Spleen (tissue), 13 donors: Measurements from ENCODE around the gene TREML1. TPM values are rescaled to one million over a fixed set of nuclear protein-coding genes. Genes with fewer than 3 reads are reported as not detected.

Source experiments
- DNase-seq: peaks from one replicate; pipeline ENCODE4 v3.0.0-alpha.2; 2020
- H3K27ac ChIP-seq, 8 donors: fragments of 200-600 bp; sonication (generic) in 7 of 8; 1 replicate in 4 of 8; 2 replicates in 4 of 8; pipeline versions ENCODE4 v1.5.0 to v1.8.0; 2016 to 2021; ENCODE audit warnings: inconsistent platforms in 4 of 8, mild to moderate bottlenecking in 4 of 8, moderate library complexity in 1 of 8
- H3K27me3 ChIP-seq, 7 donors: fragments of 200-600 bp; sonication (generic) in 6 of 7; replicated peaks in 1 of 7; 1 replicate in 4 of 7; 2 replicates in 3 of 7; pipeline versions ENCODE4 v1.5.0 to v1.8.0; 2016 to 2021; ENCODE audit warnings: inconsistent platforms in 3 of 7, mild to moderate bottlenecking in 1 of 7
- H3K36me3 ChIP-seq, 6 donors: fragments of 200-600 bp; sonication (generic) in 5 of 6; 1 replicate in 4 of 6; 2 replicates in 2 of 6; pipeline versions ENCODE4 v1.5.0 to v1.8.0; 2016 to 2021; ENCODE audit warnings: inconsistent platforms in 2 of 6
- H3K4me1 ChIP-seq, 6 donors: fragments of 200-600 bp; sonication (generic) in 5 of 6; 1 replicate in 3 of 6; 2 replicates in 3 of 6; pipeline versions ENCODE4 v1.5.0 to v1.8.0; 2016 to 2021; ENCODE audit warnings: inconsistent platforms in 3 of 6
- H3K4me3 ChIP-seq, 8 donors: fragments of 200-600 bp; sonication (generic) in 7 of 8; 1 replicate in 4 of 8; 2 replicates in 4 of 8; pipeline versions ENCODE4 v1.5.0 to v1.8.0; 2016 to 2021; ENCODE audit warnings: inconsistent platforms in 4 of 8, mild to moderate bottlenecking in 4 of 8, moderate library complexity in 2 of 8
- H3K9me3 ChIP-seq, 8 donors: fragments of 200-600 bp; sonication (generic) in 7 of 8; 1 replicate in 4 of 8; 2 replicates in 4 of 8; pipeline versions ENCODE4 v1.5.0 to v1.8.0; 2016 to 2021; ENCODE audit warnings: inconsistent platforms in 4 of 8
- POLR2A ChIP-seq, 3 donors: fragments of 450-650 bp; IDR thresholded peaks; one replicate each; pipeline ENCODE4 v1.5.1; 2017; ENCODE audit warnings: antibody characterized with exemption in 3 of 3, mild to moderate bottlenecking in 1 of 3
- POLR2AphosphoS5 ChIP-seq, 3 donors: sonication (generic); formaldehyde crosslinking; IDR thresholded peaks; one replicate each; pipeline ENCODE4 v1.5.1; 2017; ENCODE audit warnings: antibody characterized with exemption in 3 of 3
- WGBS, 5 donors: extraction: QIAGEN DNeasy Blood & Tissue Kit in 3 of 5; methylation state at CpG; one replicate each; pipeline versions ENCODE4 v1.1.5 to v1.1.7; 2013 to 2018; 5-methylcytosine and 5-hydroxymethylcytosine counted together
- intact Hi-C: fragments of 100-400 bp; cut with DNase I; formaldehyde crosslinking; loops from one replicate; pipeline ENCODE4 v1.15.0; 2023; ENCODE audit warnings: low total_unique reads
- long read RNA-seq, 2 donors: transcript quantifications; one replicate each; lab custom pipeline, GENCODE V29; 2026
- polyA plus RNA-seq, 3 donors: library from polyadenylated mRNA; stranded (reverse); fragments of 200-250 nt; gene quantifications; one replicate each; pipeline ENCODE4 v1.2.1, GENCODE V29; 2013
- total RNA-seq, 7 donors: library from RNA; depleted of rRNA in 3 of 7; stranded (reverse); fragments of >200 nt in 3 of 7; fragmentation: NEBNext Ultra II Directional in 4 of 7; extraction: Animal tissue kit (Norgen Biotek cat#: 25700) in 4 of 7; gene quantifications; one replicate each; pipeline versions ENCODE4 v1.1.0 to v1.2.1, GENCODE V29; 2016 to 2021
- TF ChIP-seq, protein P1 (sequence below), 11 experiments: fragments of 200-600 bp in 7 of 11; fragments of 450-650 bp in 4 of 11; sonication (generic) in 4 of 11; IDR thresholded peaks in 8 of 11; conservative IDR thresholded peaks in 3 of 11; 1 replicate in 7 of 11; 2 replicates in 4 of 11; pipeline versions ENCODE4 v1.4.0 to v1.8.0; 2016 to 2021; ENCODE audit warnings: antibody characterized with exemption in 11 of 11, inconsistent platforms in 4 of 11, mild to moderate bottlenecking in 1 of 11
- donor health status: healthy with polysubstance abuse.
- donor health status: DM: no; HTN: no; CAD: no; lungs with moderate emphysema.
- donor health status: DM: no; HTN: no; CAD: no.
- donor health status: Bipolar disorder and iron deficiency.
- donor health status: healthy.
- donor health status: DM: no; HTN: no; CAD: no.
- donor health status: DM: yes; HTN: yes; CAD: no.

The TREML1 gene, protein sequence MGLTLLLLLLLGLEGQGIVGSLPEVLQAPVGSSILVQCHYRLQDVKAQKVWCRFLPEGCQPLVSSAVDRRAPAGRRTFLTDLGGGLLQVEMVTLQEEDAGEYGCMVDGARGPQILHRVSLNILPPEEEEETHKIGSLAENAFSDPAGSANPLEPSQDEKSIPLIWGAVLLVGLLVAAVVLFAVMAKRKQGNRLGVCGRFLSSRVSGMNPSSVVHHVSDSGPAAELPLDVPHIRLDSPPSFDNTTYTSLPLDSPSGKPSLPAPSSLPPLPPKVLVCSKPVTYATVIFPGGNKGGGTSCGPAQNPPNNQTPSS
- total RNA-seq (10 to 100 TPM in 3 of 7 donors, 1 to 10 TPM in 4; 3.3 to 19.2 (median 7.2) TPM), polyA plus RNA-seq (1 to 10 TPM; 1.2 to 3.6 (median 1.5) TPM)
- long read RNA-seq, donor 1, transcript TREML1-201 (5 exons, 1,194 nt): major isoform, 6 of 7 reads
- long read RNA-seq, donor 1, partial matches to known transcripts: 0 of 7 reads
- long read RNA-seq, donor 1, other reads (novel, unspliced or antisense): 0 of 7 reads
- long read RNA-seq, donor 2, partial matches to known transcripts: 0 of 6 reads
- long read RNA-seq, donor 2, other reads (novel, unspliced or antisense): 0 of 6 reads

DNA sequence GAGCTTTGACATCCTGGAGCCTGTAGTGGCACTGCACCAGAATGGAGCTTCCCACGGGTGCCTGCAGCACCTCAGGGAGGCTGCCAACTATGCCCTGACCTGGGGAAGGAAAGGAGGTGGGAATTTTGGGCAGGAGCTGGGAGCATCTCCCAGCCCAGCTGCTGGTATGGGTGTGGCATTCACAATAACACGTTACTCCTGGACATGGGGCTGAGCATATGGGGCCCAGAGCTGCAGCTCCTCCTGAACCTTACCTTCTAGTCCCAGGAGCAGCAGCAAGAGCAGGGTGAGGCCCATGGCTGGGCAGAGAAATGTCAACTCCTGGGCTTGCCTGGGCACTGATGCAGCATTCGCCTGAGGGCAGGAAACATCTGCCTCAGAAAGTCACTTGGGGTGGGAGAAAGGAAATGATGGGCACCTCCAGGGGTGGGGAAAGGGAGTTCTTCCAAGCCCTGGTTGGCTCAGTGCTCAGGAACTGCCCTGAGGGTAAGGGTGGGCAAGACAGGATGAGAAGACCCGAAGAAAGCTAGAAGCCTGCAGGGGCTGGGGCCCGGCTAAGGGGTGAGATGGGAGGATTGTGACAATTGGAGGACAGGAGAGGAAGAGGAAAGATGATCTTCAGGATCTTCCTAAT, at the start of gene TREML1:
TREML1 (minus strand) TSS at position 356 of the 634 bp plus-strand sequence; CDS start at position 297, 59 bp downstream.
- Histone ChIP-seq H3K27me3 (no peaks in the 10 kb centered on the region), H3K36me3 (peaks cover 0 to 6% (median 0%) of the 10 kb centered on the region in 6 donors), H3K9me3 (no peaks in the 10 kb centered on the region), H3K4me3 (no peak within 1 kb of the TSS), H3K27ac (no peak within 1 kb of the TSS), H3K4me1 (no peaks in the 10 kb centered on the region)
- DNase-seq: no peak
- no peak for TF ChIP-seq POLR2A (IDR thresholded peaks at IDR 0.05)
- TF ChIP-seq, protein P1, sequence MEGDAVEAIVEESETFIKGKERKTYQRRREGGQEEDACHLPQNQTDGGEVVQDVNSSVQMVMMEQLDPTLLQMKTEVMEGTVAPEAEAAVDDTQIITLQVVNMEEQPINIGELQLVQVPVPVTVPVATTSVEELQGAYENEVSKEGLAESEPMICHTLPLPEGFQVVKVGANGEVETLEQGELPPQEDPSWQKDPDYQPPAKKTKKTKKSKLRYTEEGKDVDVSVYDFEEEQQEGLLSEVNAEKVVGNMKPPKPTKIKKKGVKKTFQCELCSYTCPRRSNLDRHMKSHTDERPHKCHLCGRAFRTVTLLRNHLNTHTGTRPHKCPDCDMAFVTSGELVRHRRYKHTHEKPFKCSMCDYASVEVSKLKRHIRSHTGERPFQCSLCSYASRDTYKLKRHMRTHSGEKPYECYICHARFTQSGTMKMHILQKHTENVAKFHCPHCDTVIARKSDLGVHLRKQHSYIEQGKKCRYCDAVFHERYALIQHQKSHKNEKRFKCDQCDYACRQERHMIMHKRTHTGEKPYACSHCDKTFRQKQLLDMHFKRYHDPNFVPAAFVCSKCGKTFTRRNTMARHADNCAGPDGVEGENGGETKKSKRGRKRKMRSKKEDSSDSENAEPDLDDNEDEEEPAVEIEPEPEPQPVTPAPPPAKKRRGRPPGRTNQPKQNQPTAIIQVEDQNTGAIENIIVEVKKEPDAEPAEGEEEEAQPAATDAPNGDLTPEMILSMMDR (IDR thresholded peaks at IDR 0.05 in 8 of 11, conservative IDR thresholded peaks at IDR 0.05 in 3 of 11): no peak
- TF ChIP-seq POLR2AphosphoS5 (IDR thresholded peaks at IDR 0.05): no peak
- intact Hi-C loops: no loop called here
- WGBS, 5 donors: 27 to 49% (median 43%) methylated on average over 4 to 5 of the region's 5 CpGs

GRCh38 chr6:41201764-41202173, 47.6 kb upstream of the TREML1 start:
- H3K27ac ChIP-seq: peak overlapping the region; percentile 77 to 97 (median 94)
- H3K36me3 ChIP-seq: peaks cover 0 to 14% (median 0%) of the 10 kb centered on the region in 6 donors
- H3K9me3 ChIP-seq: no peaks in the 10 kb centered on the region
- DNase-seq: peak; percentile 83
- no peaks in the 10 kb centered on the region for H3K27me3 ChIP-seq
- peak in 1 of 3 donors; percentile 16 for TF ChIP-seq POLR2AphosphoS5 (IDR thresholded peaks at IDR 0.05)
- no peak for TF ChIP-seq POLR2A (IDR thresholded peaks at IDR 0.05)
- 24 to 36% (median 33%) methylated on average over 8 of the region's 8 CpGs for WGBS, 5 donors
- H3K4me1 ChIP-seq: peaks cover 11 to 64% (median 43%) of the 10 kb centered on the region in 6 donors
- intact Hi-C loops: no loop called here
- H3K4me3 ChIP-seq: peak overlapping the region in 2 of 8 donors; percentile 38 to 68

DNA sequence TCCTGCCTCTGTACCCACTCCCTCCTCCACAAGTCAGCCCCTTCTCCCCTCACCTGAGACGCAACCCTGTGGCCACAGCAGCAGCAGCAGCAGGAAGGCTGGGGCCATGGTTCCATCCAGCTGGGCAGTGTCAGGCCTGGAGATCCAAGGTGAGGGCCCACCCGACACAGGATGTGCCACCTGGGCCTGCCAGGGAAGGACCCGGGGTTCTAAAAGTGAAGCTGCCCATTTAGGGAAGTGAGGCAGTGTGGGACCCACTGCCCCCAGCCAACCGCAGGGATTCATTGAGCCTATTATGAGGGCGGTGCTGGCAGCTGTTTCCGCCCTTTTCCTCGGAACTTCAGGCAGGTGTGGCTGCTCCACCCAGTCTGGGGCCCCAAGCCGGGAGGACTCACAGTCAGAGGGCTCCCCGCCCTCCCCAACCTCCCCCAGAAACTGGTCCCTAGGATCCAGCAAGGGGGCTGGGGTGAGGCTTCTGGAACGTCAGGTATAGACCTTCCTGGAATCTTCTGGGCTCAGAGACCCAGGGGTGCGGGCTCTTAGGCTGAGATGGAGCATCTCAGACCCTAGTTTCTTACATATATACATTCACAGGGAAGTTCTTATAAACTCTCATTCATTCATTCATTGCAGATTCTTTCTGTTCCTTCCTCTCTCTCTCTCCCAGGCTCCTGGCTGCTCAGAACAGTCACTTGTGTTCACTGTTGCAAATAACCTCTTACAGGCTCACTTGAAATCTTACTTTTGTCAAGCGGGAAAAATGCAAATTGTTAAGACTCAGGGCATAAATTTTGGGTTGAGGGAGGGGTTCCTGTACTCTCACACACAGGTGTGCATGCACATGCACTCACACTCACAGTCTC, 47.0 kb upstream of the TREML1 start, which contains the start of gene TREML2:
TREML2 (minus strand) TSS at position 249 of the 863 bp plus-strand sequence; CDS start at position 108, 141 bp downstream.
- intact Hi-C loops: no loop called here
- Histone ChIP-seq H3K27me3 (no peaks in the 10 kb centered on the region), H3K4me1 (peaks cover 11 to 70% (median 43%) of the 10 kb centered on the region in 6 donors), H3K27ac (peak within 1 kb of the TSS; percentile 77 to 97 (median 94)), H3K4me3 (peak within 1 kb of the TSS in 7 of 8 donors; percentile 18 to 68 (median 35)), H3K9me3 (no peaks in the 10 kb centered on the region), H3K36me3 (peaks cover 0 to 19% (median 0%) of the 10 kb centered on the region in 6 donors)
- WGBS, 5 donors: 22 to 49% (median 31%) methylated on average over 10 to 12 of the region's 12 CpGs
- peak; percentile 92 for DNase-seq
- TF ChIP-seq POLR2A (IDR thresholded peaks at IDR 0.05) (no peak), POLR2AphosphoS5 (IDR thresholded peaks at IDR 0.05) (peak; percentile 61 to 79 (median 75))

DNA sequence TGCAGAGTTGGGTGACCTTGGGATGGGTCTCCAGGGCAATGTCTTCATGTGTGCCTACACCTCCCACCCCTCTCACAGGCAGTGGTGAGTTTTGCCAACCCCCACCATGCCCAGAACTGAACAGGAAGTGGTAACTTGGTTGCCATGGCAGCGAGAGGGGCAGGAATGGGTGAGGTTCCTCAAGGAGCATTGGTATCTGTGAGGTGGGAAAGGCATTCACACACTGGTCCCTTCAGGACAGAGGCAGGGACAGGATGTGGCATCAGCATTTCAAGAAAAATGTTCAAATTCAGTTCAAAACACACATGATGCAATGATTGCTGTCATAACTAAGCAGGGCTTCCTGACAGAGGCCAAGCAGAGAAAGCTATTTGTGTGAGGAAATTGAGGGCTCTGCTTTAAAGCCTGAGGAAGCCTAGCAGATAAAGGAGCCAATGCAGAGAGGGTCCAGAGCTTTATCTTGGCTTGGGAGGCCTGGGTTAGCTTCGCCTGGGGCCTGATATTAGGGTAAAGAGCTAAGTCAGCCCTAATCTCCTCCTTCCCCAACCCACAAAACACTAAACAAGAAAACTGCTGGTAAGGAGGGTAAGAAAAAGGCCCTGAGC, 46.3 kb upstream of the TREML1 start:
- Histone ChIP-seq H3K4me3 (peak overlapping the region in 7 of 8 donors; percentile 18 to 68 (median 35)), H3K27ac (peak overlapping the region; percentile 77 to 97 (median 94))

More for the DNA sequence above, 46.3 kb upstream of the TREML1 start:
- 19 to 42% (median 23%) methylated on average over 2 of the region's 2 CpGs for WGBS, 5 donors
- no peaks in the 10 kb centered on the region for H3K9me3 ChIP-seq
- intact Hi-C loops: no loop called here
- peaks cover 11 to 78% (median 43%) of the 10 kb centered on the region in 6 donors for H3K4me1 ChIP-seq
- TF ChIP-seq, protein P1 (IDR thresholded peaks at IDR 0.05 in 8 of 11, conservative IDR thresholded peaks at IDR 0.05 in 3 of 11): peak in 2 of 11 experiments; percentile 5 to 7
- TF ChIP-seq POLR2AphosphoS5 (IDR thresholded peaks at IDR 0.05) (peak in 2 of 3 donors; percentile 38 to 85), POLR2A (IDR thresholded peaks at IDR 0.05) (peak in 1 of 3 donors; percentile 8)
- peaks cover 0 to 26% (median 0%) of the 10 kb centered on the region in 6 donors for H3K36me3 ChIP-seq
- no peaks in the 10 kb centered on the region for H3K27me3 ChIP-seq
- peak; percentile 90 for DNase-seq
